ENCODE data around the gene SYNPO. TPM values are rescaled to one million over a fixed set of nuclear protein-coding genes. Genes with fewer than 3 reads are reported as not detected.

Gene SYNPO
- polyA plus RNA-seq, 1 of the 3 experiments (the other 2 are of a cell fraction): 5.1 TPM

DNA sequence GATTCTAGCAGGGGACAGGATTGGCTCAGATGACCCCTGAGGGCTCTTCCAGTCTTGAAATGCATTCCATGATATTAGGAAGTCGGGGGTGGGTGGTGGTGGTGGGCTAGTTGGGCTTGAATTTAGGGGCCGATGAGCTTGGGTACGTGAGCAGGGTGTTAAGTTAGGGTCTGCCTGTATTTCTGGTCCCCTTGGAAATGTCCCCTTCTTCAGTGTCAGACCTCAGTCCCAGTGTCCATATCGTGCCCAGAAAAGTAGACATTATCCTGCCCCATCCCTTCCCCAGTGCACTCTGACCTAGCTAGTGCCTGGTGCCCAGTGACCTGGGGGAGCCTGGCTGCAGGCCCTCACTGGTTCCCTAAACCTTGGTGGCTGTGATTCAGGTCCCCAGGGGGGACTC, 17.7 kb downstream of the SYNPO start:
- no peak overlapping the region for H2AFZ ChIP-seq (ENCODE audit: low read depth)
- no peak overlapping the region for H3K4me3 ChIP-seq (ENCODE audit: low read depth in 2 of 2, low read length in 1 of 2)
- 93% methylated on average over 3 of the region's 4 CpGs for WGBS (ENCODE audit: low lambda C conversion rate)
- no peaks in the 10 kb centered on the region for H3K9me2 ChIP-seq
- H3K27ac ChIP-seq (ENCODE audit: low read depth in 2 of 2, low read length in 1 of 2): peak overlapping the region in 1 of 2 experiments; percentile 82; a peak in 1 of 4 replicates
- H3K4me1 ChIP-seq (ENCODE audit: control insufficient read depth in 1 of 2, insufficient read depth in 2 of 2, low read depth in 1 of 2, low read length in 1 of 2): peaks cover 0 to 39% of the 10 kb centered on the region in 2 experiments; a peak in 1 of 4 replicates
- no peaks in the 10 kb centered on the region for H3K27me3 ChIP-seq (ENCODE audit: insufficient read depth)
- no peak overlapping the region for H3K9ac ChIP-seq
- DNase-seq: no peak
- ChIA-PET POLR2A (interaction anchor here (1.0 to 1.4 kb wide), 3 partner anchors 13 to 43 kb away, joined by 3 to 4 read pairs (median 4); partner anchors contain the start of gene RBM22), CTCF (interaction anchor here (1.0 to 12.2 kb wide), 14 partner anchors 12 to 122 kb away, joined by 3 to 160 read pairs (median 4); no protein-coding TSS in a partner anchor)
- no peaks in the 10 kb centered on the region for H3F3A ChIP-seq (replicated peaks; ENCODE audit: insufficient read depth)
- H3K9me3 ChIP-seq: no peaks in the 10 kb centered on the region
- H3K4me2 ChIP-seq: no peak overlapping the region
- peaks cover 0 to 3% of the 10 kb centered on the region in 2 experiments for H3K36me3 ChIP-seq (replicated peaks in 1 of 2; ENCODE audit: control insufficient read depth in 1 of 2, insufficient read depth in 2 of 2, low read length in 1 of 2)
- no peaks in the 10 kb centered on the region for H3K79me2 ChIP-seq (ENCODE audit: insufficient read depth)
- TF ChIP-seq TAF1 (IDR thresholded peaks at IDR 0.05; ENCODE audit: borderline replicate concordance, low read depth, low read length) (no peak), FOXJ3 (CRISPR knock-in tag; IDR thresholded peaks at IDR 0.05) (no peak), YY1 (IDR thresholded peaks at IDR 0.05; ENCODE audit: low read depth) (no peak), TCF12 (IDR thresholded peaks at IDR 0.05) (no peak), RAD21 (IDR thresholded peaks at IDR 0.05; ENCODE audit: low read length) (no peak), CHD2 (IDR thresholded peaks at IDR 0.05; ENCODE audit: low read length, partially characterized antibody) (no peak), JUND (IDR thresholded peaks at IDR 0.05) (no peak), GABPA (IDR thresholded peaks at IDR 0.05; ENCODE audit: low read depth) (no peak), SMC3 (IDR thresholded peaks at IDR 0.05; ENCODE audit: low read depth, low read length) (no peak), FOSL2 (IDR thresholded peaks at IDR 0.05; ENCODE audit: borderline replicate concordance, low read depth) (no peak), FOXM1 (IDR thresholded peaks at IDR 0.05; ENCODE audit: low read depth) (no peak), EP300 (IDR thresholded peaks at IDR 0.05; ENCODE audit: borderline replicate concordance in 1 of 2, low read depth in 1 of 2, low read length in 1 of 2) (no peak)
- TF ChIP-seq, protein P1, sequence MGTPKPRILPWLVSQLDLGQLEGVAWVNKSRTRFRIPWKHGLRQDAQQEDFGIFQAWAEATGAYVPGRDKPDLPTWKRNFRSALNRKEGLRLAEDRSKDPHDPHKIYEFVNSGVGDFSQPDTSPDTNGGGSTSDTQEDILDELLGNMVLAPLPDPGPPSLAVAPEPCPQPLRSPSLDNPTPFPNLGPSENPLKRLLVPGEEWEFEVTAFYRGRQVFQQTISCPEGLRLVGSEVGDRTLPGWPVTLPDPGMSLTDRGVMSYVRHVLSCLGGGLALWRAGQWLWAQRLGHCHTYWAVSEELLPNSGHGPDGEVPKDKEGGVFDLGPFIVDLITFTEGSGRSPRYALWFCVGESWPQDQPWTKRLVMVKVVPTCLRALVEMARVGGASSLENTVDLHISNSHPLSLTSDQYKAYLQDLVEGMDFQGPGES (IDR thresholded peaks at IDR 0.05; ENCODE audit: low read depth, low read length): no peak
- TF ChIP-seq, protein P2, sequence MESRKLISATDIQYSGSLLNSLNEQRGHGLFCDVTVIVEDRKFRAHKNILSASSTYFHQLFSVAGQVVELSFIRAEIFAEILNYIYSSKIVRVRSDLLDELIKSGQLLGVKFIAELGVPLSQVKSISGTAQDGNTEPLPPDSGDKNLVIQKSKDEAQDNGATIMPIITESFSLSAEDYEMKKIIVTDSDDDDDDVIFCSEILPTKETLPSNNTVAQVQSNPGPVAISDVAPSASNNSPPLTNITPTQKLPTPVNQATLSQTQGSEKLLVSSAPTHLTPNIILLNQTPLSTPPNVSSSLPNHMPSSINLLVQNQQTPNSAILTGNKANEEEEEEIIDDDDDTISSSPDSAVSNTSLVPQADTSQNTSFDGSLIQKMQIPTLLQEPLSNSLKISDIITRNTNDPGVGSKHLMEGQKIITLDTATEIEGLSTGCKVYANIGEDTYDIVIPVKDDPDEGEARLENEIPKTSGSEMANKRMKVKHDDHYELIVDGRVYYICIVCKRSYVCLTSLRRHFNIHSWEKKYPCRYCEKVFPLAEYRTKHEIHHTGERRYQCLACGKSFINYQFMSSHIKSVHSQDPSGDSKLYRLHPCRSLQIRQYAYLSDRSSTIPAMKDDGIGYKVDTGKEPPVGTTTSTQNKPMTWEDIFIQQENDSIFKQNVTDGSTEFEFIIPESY (IDR thresholded peaks at IDR 0.05; ENCODE audit: borderline replicate concordance, low read depth): no peak
- TF ChIP-seq, protein P3, sequence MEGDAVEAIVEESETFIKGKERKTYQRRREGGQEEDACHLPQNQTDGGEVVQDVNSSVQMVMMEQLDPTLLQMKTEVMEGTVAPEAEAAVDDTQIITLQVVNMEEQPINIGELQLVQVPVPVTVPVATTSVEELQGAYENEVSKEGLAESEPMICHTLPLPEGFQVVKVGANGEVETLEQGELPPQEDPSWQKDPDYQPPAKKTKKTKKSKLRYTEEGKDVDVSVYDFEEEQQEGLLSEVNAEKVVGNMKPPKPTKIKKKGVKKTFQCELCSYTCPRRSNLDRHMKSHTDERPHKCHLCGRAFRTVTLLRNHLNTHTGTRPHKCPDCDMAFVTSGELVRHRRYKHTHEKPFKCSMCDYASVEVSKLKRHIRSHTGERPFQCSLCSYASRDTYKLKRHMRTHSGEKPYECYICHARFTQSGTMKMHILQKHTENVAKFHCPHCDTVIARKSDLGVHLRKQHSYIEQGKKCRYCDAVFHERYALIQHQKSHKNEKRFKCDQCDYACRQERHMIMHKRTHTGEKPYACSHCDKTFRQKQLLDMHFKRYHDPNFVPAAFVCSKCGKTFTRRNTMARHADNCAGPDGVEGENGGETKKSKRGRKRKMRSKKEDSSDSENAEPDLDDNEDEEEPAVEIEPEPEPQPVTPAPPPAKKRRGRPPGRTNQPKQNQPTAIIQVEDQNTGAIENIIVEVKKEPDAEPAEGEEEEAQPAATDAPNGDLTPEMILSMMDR (IDR thresholded peaks at IDR 0.05): no peak
- TF ChIP-seq, protein P4, sequence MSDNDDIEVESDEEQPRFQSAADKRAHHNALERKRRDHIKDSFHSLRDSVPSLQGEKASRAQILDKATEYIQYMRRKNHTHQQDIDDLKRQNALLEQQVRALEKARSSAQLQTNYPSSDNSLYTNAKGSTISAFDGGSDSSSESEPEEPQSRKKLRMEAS (IDR thresholded peaks at IDR 0.05; ENCODE audit: low read depth): no peak
- TF ChIP-seq, protein P5, sequence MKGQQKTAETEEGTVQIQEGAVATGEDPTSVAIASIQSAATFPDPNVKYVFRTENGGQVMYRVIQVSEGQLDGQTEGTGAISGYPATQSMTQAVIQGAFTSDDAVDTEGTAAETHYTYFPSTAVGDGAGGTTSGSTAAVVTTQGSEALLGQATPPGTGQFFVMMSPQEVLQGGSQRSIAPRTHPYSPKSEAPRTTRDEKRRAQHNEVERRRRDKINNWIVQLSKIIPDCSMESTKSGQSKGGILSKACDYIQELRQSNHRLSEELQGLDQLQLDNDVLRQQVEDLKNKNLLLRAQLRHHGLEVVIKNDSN (IDR thresholded peaks at IDR 0.05; ENCODE audit: borderline replicate concordance, low read depth): no peak
- no peaks in the 10 kb centered on the region for H4K20me1 ChIP-seq (ENCODE audit: insufficient read depth)

Measured in SK-N-SH (cell line).